Astrocyte (in vitro differentiated cells and primary cell): ENCODE measurements around the gene SNX27. TPM values are rescaled to one million over a fixed set of nuclear protein-coding genes. Genes with fewer than 3 reads are reported as not detected.

ENCODE experiments used
- DNase-seq: peaks from one replicate; pipeline ENCODE4 v3.0.0-alpha.2; 2010; ENCODE audit warnings: low read depth
- FAIRE-seq: peaks from 2 replicates; lab custom pipeline; 2011; peaks lifted over from hg19 to GRCh38; lab: Jason Lieb, UNC
- H2AFZ ChIP-seq: 2 replicates; pipeline ENCODE4 v1.6.0; 2012; ENCODE audit warnings: low read depth, low read length, inconsistent platforms
- H3K27ac ChIP-seq: 2 replicates; pipeline ENCODE4 v1.5.1; 2011; ENCODE audit warnings: low read depth, low read length, inconsistent platforms
- H3K27me3 ChIP-seq: 2 replicates; pipeline ENCODE4 v1.6.0; 2011; ENCODE audit warnings: low read length, inconsistent platforms; ENCODE audit not compliant: insufficient read depth
- H3K36me3 ChIP-seq: 2 replicates; pipeline ENCODE4 v1.5.1; 2011; ENCODE audit warnings: low read length, inconsistent platforms; ENCODE audit not compliant: insufficient read depth
- H3K4me1 ChIP-seq: 2 replicates; pipeline ENCODE4 v1.5.1; 2011; ENCODE audit warnings: low read length, inconsistent platforms; ENCODE audit not compliant: insufficient read depth
- H3K4me2 ChIP-seq: 2 replicates; pipeline ENCODE4 v1.6.0; 2012; ENCODE audit warnings: low read length, inconsistent platforms
- H3K4me3 ChIP-seq: 2 replicates; pipeline ENCODE4 v1.5.1; 2011; ENCODE audit warnings: low read depth, mild to moderate bottlenecking, low read length, inconsistent platforms; ENCODE audit not compliant: insufficient read depth
- H3K79me2 ChIP-seq: 2 replicates; pipeline ENCODE4 v1.6.0; 2012; ENCODE audit warnings: mild to moderate bottlenecking, low read length, inconsistent platforms; ENCODE audit not compliant: insufficient read depth
- H3K9ac ChIP-seq: 2 replicates; pipeline ENCODE4 v1.6.0; 2012; ENCODE audit warnings: mild to moderate bottlenecking, low read length, inconsistent platforms
- H3K9me3 ChIP-seq: 2 replicates; pipeline ENCODE4 v1.5.1; 2012; ENCODE audit warnings: low read depth, mild to moderate bottlenecking, low read length, inconsistent platforms; ENCODE audit not compliant: insufficient read depth
- H4K20me1 ChIP-seq: 2 replicates; pipeline ENCODE4 v1.6.0; 2012; ENCODE audit warnings: low read length, inconsistent platforms; ENCODE audit not compliant: insufficient read depth
- H3K27ac Mint-ChIP-seq: one replicate; pipeline ENCODE4 v1.8.0; 2021; ENCODE audit warnings: mild to moderate bottlenecking, mixed read lengths; ENCODE audit not compliant: unreplicated experiment
- H3K27me3 Mint-ChIP-seq: one replicate; pipeline ENCODE4 v1.8.0; 2021; ENCODE audit warnings: low read depth, mixed read lengths; ENCODE audit not compliant: unreplicated experiment
- H3K36me3 Mint-ChIP-seq: one replicate; pipeline ENCODE4 v1.8.0; 2021; ENCODE audit warnings: low read depth, mixed read lengths; ENCODE audit not compliant: unreplicated experiment
- H3K4me1 Mint-ChIP-seq: one replicate; pipeline ENCODE4 v1.8.0; 2021; ENCODE audit warnings: low read depth, mixed read lengths; ENCODE audit not compliant: unreplicated experiment
- H3K4me3 Mint-ChIP-seq: one replicate; pipeline ENCODE4 v1.8.0; 2021; ENCODE audit warnings: mild to moderate bottlenecking, moderate library complexity, mixed read lengths; ENCODE audit not compliant: unreplicated experiment
- H3K9me3 Mint-ChIP-seq: one replicate; pipeline ENCODE4 v1.8.0; 2021; ENCODE audit warnings: mild to moderate bottlenecking, mixed read lengths; ENCODE audit not compliant: unreplicated experiment
- EZH2 ChIP-seq: IDR thresholded peaks from 2 replicates; pipeline ENCODE4 v1.6.1; 2012; ENCODE audit warnings: mild to moderate bottlenecking, low read length, inconsistent platforms; ENCODE audit not compliant: insufficient read depth
- total RNA-seq: library from RNA; stranded (reverse); gene quantifications from 2 replicates; pipeline ENCODE4 v1.2.1, GENCODE V29; 2021
- TF ChIP-seq, protein P1 (sequence below): IDR thresholded peaks from 2 replicates; pipeline ENCODE4 v1.5.1; 2011; ENCODE audit warnings: low read depth, mild to moderate bottlenecking, inconsistent platforms, low read length, moderate library complexity; ENCODE audit not compliant: insufficient read depth

SNX27 gene
- total RNA-seq, 1 donor from 2014 or later: 53.1 TPM

DNA sequence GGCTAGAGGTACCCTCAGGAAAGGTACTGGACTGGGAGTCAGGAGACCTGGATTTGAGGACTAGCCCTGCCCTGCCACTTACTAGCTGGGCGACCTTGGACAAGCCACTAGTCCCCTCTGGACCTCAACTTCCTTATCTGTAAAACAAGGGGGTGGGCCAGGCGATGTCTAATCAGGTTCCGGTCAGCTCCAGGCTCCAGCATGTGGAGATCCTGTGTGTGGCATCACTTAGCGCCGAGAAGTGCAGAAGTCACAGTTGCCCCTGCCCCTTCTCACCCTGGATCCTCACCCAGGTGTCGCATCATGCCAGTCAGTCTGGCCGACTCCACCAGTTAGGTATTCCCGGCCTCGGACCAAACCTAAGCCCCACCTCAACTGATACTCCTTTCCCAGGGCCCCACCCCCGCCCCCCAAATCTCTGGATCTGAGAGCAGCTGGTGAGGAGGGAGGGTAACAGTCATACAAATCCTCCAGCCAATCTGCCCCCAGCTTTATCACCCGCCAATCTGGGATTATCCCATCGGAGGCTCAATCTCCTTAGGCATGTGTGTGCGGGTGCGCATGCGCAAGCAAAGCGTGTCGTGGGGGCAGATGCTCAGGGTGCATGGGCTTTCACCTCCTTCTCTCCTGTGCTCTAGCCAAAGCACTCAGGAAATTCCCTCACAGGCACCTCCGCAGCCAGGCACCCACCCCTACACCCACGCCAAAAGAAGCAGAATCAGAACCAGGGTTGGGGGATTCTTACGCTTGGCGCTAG lies 99.4 kb downstream of the SNX27 start:
- Histone ChIP-seq H3K27me3 (peaks cover 29% of the 10 kb centered on the region), H3K9ac (no peak overlapping the region), H4K20me1 (no peaks in the 10 kb centered on the region), H3K36me3 (no peaks in the 10 kb centered on the region), H3K4me3 (no peak overlapping the region), H3K9me3 (no peaks in the 10 kb centered on the region), H3K4me1 (no peaks in the 10 kb centered on the region), H3K79me2 (no peaks in the 10 kb centered on the region), H2AFZ (no peak overlapping the region), H3K4me2 (no peak overlapping the region), H3K27ac (no peak overlapping the region)
- Mint-ChIP-seq H3K9me3 (no peaks in the 10 kb centered on the region), H3K4me1 (peaks cover 5% of the 10 kb centered on the region), H3K27ac (no peak overlapping the region), H3K27me3 (peaks cover 33% of the 10 kb centered on the region), H3K36me3 (no peaks in the 10 kb centered on the region), H3K4me3 (no peak overlapping the region)
- DNase-seq (no peak), FAIRE-seq (no peak)
- TF ChIP-seq, protein P1, sequence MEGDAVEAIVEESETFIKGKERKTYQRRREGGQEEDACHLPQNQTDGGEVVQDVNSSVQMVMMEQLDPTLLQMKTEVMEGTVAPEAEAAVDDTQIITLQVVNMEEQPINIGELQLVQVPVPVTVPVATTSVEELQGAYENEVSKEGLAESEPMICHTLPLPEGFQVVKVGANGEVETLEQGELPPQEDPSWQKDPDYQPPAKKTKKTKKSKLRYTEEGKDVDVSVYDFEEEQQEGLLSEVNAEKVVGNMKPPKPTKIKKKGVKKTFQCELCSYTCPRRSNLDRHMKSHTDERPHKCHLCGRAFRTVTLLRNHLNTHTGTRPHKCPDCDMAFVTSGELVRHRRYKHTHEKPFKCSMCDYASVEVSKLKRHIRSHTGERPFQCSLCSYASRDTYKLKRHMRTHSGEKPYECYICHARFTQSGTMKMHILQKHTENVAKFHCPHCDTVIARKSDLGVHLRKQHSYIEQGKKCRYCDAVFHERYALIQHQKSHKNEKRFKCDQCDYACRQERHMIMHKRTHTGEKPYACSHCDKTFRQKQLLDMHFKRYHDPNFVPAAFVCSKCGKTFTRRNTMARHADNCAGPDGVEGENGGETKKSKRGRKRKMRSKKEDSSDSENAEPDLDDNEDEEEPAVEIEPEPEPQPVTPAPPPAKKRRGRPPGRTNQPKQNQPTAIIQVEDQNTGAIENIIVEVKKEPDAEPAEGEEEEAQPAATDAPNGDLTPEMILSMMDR: no peak
- no peak for TF ChIP-seq EZH2

- Histone ChIP-seq H3K4me2 (no peak overlapping the region), H3K4me3 (no peak overlapping the region), H3K27ac (no peak overlapping the region), H3K79me2 (no peaks in the 10 kb centered on the region), H3K36me3 (no peaks in the 10 kb centered on the region), H2AFZ (no peak overlapping the region), H3K27me3 (peaks cover 33% of the 10 kb centered on the region), H3K9me3 (no peaks in the 10 kb centered on the region), H3K4me1 (no peaks in the 10 kb centered on the region), H3K9ac (no peak overlapping the region), H4K20me1 (no peaks in the 10 kb centered on the region)
- H3K9me3 Mint-ChIP-seq: no peaks in the 10 kb centered on the region
- no peak for FAIRE-seq
- no peak for TF ChIP-seq EZH2
- TF ChIP-seq, protein P1: no peak
- peaks cover under 1% of the 10 kb centered on the region for H3K36me3 Mint-ChIP-seq
- H3K4me1 Mint-ChIP-seq: peaks cover 8% of the 10 kb centered on the region
- H3K27me3 Mint-ChIP-seq: peaks cover 38% of the 10 kb centered on the region
- no peak for DNase-seq
- no peak overlapping the region for H3K4me3 Mint-ChIP-seq
- H3K27ac Mint-ChIP-seq: no peak overlapping the region
Measured at GRCh38 chr1:151711951-151712350, 100.1 kb downstream of the SNX27 start.

- Histone ChIP-seq H3K4me3 (no peak overlapping the region), H3K27ac (no peak overlapping the region), H3K9ac (no peak overlapping the region), H3K4me2 (no peak overlapping the region), H3K36me3 (no peaks in the 10 kb centered on the region), H3K4me1 (peaks cover 3% of the 10 kb centered on the region), H3K9me3 (no peaks in the 10 kb centered on the region), H3K27me3 (peaks cover 43% of the 10 kb centered on the region), H3K79me2 (no peaks in the 10 kb centered on the region), H4K20me1 (no peaks in the 10 kb centered on the region), H2AFZ (no peak overlapping the region)
- Mint-ChIP-seq H3K27me3 (peaks cover 49% of the 10 kb centered on the region), H3K4me3 (no peak overlapping the region), H3K27ac (no peak overlapping the region), H3K4me1 (peaks cover 13% of the 10 kb centered on the region), H3K36me3 (peaks cover 3% of the 10 kb centered on the region), H3K9me3 (no peaks in the 10 kb centered on the region)
- FAIRE-seq (no peak), DNase-seq (no peak)
- no peak for TF ChIP-seq EZH2
- TF ChIP-seq, protein P1: no peak
Measured at GRCh38 chr1:151713044-151713443, 101.2 kb downstream of the SNX27 start.
